Panc1 (cell line): ENCODE measurements around the gene TAOK1.

Experiments
- CTCF ChIP-seq: fragments of 450-650 bp; IDR thresholded peaks from 2 replicates; pipeline ENCODE4 v1.5.1; 2017; ENCODE audit warnings: mild to moderate bottlenecking
- POLR2AphosphoS5 ChIP-seq: IDR thresholded peaks from 2 replicates; pipeline ENCODE4 v1.6.1; 2012; ENCODE audit warnings: mild to moderate bottlenecking, low read depth, low read length, moderate library complexity
- TCF7L2 ChIP-seq: IDR thresholded peaks from 2 replicates; pipeline ENCODE4 v1.6.1; 2011; ENCODE audit warnings: mild to moderate bottlenecking, low read depth, low read length, inconsistent platforms

GRCh38 chr17:29396066-29396465 lies 5.9 kb downstream of the TAOK1 start:
- TF ChIP-seq CTCF (no peak), TCF7L2 (no peak), POLR2AphosphoS5 (no peak)
